ENCODE data around the gene CBX7.

Gene CBX7

DNA sequence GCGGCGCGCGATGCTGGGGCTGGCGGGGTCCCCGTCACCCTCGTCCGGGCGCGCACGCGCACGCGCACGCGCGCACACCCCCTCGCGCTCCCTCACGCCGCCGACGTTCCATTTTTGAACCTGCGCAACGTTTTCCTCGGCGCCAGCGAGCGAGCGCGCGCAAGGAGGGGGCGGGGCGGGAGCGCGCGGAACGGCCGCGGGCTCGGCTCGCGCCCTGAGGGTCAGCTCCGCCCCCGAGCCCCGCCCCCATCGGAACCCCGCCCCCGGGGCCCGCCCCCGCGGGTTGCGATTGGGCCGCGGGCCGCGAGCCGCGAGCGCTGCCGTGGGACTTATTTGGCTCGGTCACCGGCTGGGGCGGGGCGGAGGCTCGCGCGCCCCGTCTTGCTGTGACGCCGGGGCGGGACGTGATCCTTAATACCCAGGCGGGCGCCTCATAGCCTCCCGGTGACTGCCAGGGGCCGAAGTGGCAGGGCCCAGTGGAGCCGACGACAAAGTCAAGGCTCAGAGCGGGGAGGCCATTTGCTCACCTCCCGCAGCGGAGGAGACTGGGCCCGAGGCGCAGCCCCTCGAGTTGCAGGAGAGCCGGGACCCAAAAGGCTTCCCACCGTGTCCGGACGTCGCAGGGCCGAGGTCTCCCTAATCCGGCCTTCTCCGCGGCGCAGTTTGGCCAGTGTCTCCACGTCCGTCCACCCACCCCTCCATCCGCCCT, at the start of gene CBX7:
Gene CBX7 (minus strand): TSS at position 170 of the 709 bp plus-strand sequence. CDS start 236 bp downstream, outside the sequence.
- intact Hi-C loops (cut with DNase I): loop anchor here (5.0 kb wide), 1 partner anchor 165 kb away; the partner anchor contains the start of gene RPL3
- peak; percentile 91 to 97 (median 95) for DNase-seq

DNA sequence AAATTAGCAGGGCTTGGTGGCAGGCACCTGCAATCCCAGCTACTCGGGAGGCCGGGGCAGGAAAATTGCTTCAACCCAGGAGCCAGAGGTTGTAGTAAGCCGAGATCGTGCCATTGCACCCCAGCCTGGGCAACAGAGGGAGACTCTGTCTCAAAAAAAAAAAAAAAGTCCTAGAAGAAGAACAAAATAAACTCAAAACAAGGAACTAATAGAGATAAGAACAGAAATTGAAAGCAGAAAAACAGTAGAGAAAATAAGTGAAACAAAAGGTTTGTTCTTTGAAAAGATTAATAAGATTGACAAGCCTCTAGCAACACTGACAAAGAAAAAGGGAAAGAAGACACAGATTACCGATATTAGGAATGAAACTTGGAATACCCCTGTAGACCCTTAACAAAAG, 45.1 kb upstream of the CBX7 start:
- intact Hi-C loops (cut with DNase I): no loop called here

GRCh38 chr22:39194098-39194497, 41.6 kb upstream of the CBX7 start:
- no peak for DNase-seq
- intact Hi-C loops (cut with DNase I): no loop called here

More for the DNA sequence above, 45.1 kb upstream of the CBX7 start:
- peak in 2 of 42 donors; percentile 3 to 33 for DNase-seq

- no peak for DNase-seq
- intact Hi-C loops (cut with DNase I): no loop called here
These were observed 36.3 kb upstream of the CBX7 start for GRCh38 chr22:39188809-39189208.

DNA sequence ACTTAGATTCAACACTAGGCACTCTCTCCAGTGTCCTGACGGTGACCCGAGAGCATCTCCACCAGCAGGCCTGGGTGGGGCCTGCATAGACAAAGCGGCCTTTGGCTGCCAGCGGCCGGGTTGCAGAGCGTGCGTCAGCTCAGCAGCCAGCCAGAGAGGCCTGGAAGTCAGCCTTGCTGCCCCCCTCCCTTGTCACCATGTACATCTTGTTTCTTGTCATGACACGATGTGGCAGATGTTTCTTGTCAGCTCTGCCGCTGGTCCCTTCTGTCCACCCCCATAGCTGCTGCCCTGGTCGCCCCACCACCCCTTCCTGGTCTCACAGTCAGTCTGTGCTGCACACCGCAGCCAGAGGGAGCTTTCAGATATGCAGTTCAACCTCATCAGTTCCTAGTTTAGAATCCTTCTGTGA, 33.1 kb upstream of the CBX7 start:
- DNase-seq: peak; percentile 48 to 89 (median 74)
- intact Hi-C loops (cut with DNase I): no loop called here

DNA sequence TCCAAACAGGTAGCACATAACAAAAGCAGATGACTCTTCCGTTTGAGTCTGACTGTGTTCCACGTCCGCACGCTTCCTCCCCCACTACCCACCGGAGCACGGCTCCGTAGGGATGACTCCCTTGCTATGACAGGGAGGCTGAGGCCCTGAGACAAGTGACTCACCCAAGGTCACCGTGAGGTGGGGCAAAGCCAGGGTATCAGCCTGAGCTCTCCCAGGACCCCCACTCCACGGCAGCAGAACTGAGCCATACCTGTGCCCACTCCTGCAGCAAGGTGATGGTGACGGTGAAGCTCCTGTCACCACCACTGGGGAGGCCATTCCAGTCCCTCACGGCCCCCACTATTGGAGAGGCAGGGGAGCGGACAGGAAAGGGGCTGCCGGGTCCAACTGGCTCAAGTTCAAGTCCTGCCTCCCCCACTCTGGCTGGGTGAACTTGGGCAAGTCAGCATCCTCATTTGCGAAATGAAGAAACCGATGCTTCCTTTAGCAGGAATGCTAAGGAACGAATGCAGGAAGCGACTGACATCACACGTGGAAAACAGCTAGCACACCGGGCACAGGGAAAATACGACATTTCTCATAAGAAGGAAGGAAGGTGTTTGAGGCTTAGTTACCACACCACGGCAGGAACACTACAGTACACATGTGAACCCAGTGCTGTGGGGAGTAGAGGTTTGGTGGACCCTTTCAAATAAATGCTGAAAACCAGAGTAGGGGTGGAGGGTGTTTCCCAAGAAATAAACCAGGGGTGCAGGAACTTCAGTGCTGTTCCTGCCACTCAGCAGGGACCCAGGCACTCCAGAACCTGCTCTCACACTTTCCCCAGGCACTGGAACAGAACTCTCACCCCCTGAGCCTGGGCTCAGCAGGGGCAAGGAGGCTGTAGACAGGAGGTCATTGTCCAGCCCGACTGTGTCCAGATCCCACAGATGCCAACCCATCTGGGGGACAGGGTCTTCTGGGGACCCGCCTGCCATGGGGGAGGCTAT, 32.4 kb upstream of the CBX7 start:
- DNase-seq: peak in 1 of 42 donors; percentile 6
- intact Hi-C loops (cut with DNase I): no loop called here

DNA sequence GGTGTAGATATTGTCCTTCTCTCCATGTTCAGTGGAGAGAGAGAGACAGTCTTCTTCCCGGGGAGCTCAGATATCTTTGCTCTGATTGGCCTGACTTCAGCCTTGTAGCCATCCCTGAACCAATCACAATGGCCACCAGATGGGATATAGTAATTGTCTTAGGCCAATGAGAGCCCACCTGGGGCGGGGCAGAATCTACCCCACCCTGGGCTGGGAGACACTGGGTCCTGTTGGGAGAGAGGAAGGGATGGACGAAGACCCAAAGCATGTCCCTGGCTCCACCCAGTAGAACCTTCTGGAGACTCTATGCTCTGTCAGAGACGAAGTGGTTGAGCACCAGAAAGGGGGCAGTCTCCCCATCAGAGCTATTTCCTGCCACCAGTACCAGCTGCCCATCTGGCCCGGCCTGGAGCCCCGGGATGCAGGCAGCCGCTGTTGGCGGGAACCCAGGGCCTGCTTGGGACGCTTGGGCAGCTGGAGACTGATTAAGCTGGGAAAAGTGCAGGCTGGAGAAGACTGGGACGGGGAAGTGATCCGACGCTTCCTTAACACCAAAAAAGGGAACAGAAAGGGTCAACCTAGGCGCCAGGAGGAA, 31.6 kb upstream of the CBX7 start:
- intact Hi-C loops (cut with DNase I): no loop called here

GRCh38 chr22:39182478-39183030, 30.1 kb upstream of the CBX7 start:
- DNase-seq: peak in 5 of 42 donors; percentile 3 to 18 (median 5)
- intact Hi-C loops (cut with DNase I): no loop called here

More for the DNA sequence above, 31.6 kb upstream of the CBX7 start:
- peak; percentile 9 to 82 (median 54) for DNase-seq

DNA sequence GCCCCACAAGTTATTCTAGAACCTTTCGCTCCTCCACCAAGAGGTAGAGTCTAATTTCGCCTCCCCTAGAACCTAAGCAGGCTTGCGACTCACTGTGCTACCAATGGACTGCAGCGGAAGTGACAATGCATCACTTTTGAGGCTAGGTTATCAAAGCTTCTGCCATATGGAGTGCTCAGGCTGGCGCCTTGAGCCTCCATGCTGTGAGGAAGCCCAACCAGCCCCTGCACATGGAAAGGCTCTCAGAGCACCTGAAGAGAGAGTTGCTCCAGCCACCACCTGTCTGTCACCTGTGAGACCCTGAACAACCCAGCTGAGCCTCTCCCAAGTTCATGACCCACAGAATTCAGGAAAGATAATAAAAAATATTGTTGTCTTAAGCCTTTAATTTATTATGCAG, 29.3 kb upstream of the CBX7 start:
- intact Hi-C loops (cut with DNase I): no loop called here
- DNase-seq: peak in 2 of 42 donors; percentile 2 to 21

DNA sequence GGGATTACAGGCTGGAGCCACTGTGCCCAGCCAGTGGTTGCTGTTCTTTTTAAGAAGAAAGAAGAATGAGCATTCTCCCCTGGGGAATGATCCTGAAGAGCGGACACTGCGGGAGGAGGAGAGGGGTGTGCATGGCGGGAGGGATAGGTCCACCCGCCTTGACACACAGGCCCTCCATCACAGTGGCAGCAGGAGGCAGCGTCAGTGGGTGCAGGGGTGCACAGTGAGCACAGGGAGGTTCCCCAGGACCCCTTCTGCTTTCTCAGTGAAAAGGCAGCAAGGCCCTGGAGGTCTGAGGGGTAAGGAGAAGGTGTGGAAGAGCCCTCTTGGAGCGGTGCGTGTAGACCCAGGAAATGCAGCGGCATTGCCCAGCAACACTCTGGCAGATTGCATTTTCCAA, 28.9 kb upstream of the CBX7 start:
- DNase-seq: peak in 3 of 42 donors; percentile 4 to 29 (median 5)
- intact Hi-C loops (cut with DNase I): no loop called here

DNA sequence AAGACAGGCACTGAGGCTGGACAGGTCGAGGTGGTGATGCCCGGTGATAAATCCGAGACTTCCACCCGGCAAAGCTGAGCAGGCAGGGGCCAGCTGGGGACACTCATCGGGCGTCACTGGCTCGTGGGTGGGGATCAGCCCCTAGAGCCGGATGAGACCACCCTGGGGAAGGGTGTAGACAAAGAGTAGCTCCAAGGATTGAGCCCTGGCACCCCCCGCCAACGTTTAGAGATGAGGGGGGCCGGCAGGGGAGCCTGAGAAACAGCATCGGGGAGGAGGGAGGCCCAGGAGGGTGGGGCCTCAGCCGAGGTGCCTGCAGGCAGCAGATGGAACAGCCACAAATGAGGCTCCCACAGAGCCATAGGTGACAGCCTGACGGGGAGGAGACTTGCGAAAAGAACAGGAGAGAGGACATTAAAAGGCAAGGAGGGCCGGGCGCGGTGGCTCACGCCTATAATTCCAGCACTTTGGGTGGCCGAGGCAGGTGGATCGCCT, 27.4 kb upstream of the CBX7 start:
- intact Hi-C loops (cut with DNase I): no loop called here
- DNase-seq: peak in 3 of 42 donors; percentile 3 to 29 (median 6)

DNA sequence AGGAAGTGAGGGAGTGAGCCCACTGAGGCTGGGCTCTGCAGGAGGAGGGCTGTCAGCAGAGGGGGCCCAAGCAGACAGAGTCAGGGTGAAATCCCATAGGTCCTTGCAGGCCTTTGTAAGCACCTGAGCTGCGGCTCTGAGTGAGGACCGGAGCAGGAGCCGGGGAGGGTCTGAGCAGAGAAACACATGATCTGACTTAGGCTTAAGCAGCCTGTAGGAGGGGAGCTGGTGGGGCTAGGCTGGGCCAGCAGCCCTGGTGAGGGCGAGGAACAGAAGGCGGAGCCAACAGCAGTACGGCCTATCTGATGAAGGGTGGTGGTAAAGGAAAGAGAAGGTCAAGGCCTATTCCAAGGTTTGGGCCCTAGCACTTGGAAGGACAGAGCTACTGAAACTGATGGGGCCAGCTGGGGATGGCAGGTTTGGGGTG, 26.9 kb upstream of the CBX7 start:
- intact Hi-C loops (cut with DNase I): no loop called here
- peak in 3 of 42 donors; percentile 6 to 35 (median 6) for DNase-seq

GRCh38 chr22:39178206-39179111, 26.0 kb upstream of the CBX7 start:
- peak in 2 of 42 donors; percentile 1 to 10 for DNase-seq
- intact Hi-C loops (cut with DNase I): no loop called here

DNA sequence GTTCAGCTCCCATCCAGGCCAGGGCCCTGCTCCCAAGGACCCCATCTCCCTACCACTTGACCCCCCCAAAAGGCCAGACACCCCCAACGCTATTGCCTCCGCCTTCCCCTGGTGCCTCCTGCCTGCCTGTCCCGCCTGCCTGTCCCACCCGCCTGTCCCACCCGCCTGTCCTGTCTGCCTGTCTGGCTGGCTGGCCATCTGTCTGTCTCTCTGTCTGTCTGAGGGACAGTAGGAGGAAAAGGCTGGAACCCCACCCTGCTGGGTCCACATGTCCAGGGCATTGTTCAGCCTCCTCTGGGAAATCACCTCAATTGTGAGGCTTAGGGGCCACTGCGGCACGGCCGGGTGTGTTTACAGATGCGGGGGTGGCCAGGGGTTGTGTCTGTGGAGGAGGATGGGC, 25.3 kb upstream of the CBX7 start:
- peak in 2 of 42 donors; percentile 1 to 11 for DNase-seq
- intact Hi-C loops (cut with DNase I): no loop called here

DNA sequence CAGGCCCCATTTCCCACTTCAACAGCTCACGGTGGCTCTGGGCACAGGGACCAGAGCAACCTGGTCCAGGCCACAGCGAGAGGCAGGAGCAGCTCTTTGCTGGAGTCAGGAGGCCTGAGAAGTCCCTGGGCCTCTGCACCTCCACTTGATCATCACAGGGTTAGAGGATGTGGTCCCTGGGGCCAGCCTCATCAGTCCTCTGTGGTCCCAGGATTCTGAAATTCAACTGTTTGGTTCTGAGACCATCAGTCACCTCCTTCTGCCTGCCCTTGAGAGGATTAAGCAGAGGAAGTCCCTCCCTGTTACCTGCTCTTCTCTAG, 24.9 kb upstream of the CBX7 start:
- intact Hi-C loops (cut with DNase I): no loop called here
- DNase-seq: no peak

DNA sequence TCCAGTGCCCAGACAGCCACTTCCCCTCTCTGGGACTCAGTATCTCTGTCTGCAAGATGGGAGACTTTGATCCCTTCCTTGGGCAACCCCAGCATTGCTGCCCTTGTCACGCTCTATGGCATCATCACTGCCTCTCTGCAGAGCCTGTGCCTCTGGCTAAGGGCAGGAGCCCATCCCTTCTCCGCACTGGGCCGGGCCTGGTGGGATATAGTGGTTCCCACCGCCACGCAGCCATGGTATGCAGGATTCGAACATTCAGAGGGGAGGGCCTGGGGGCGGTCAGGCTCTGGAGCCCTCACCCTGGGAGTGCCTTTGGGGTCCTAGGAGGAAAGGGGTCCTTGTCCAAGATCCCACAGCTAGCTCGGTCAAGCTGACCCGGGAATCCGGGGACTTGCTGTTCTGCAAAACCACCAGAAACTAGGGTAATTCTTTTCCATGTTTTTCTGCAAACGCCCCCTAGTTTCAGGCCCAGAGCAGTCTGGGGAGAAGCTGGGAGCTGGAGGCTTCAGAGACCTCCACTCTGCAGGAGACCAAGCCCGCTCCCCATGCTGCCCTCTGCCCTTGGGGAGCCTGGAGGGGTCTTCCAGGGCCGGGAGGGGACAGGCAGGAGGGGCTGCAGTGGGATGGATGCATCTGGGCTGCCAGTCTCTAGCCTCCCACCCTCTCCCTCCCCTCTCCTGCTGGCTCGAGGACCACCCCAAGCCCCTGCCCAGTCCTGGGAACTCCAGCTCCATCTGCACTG, 24.4 kb upstream of the CBX7 start:
- intact Hi-C loops (cut with DNase I): no loop called here
- DNase-seq: peak in 2 of 42 donors; percentile 5 to 11

GRCh38 chr22:39176143-39176713, 23.7 kb upstream of the CBX7 start:
- intact Hi-C loops (cut with DNase I): no loop called here
- DNase-seq: peak in 3 of 42 donors; percentile 8 to 17 (median 11)
